Prostate gland (tissue), 2 donors: ENCODE measurements around the gene HSD17B8. TPM values are rescaled to one million over a fixed set of nuclear protein-coding genes. Genes with fewer than 3 reads are reported as not detected.

Experiments used
- DNase-seq: peaks from one replicate; pipeline ENCODE4 v3.0.0-alpha.2; 2019; ENCODE audit warnings: low spot score
- H3K27ac ChIP-seq, 2 donors: fragments of 200-600 bp; sonication (generic); 2 replicates each; pipeline ENCODE4 v1.5.1; 2017 to 2019
- H3K27me3 ChIP-seq: fragments of 200-600 bp; sonication (generic); replicated peaks from 2 replicates; pipeline ENCODE4 v1.5.1; 2019; ENCODE audit not compliant: insufficient read depth
- H3K36me3 ChIP-seq, 2 donors: fragments of 200-600 bp; sonication (generic); 1 replicate in 1 of 2; 2 replicates in 1 of 2; pipeline versions ENCODE4 v1.5.1 to v1.8.1; 2017 to 2019
- H3K4me1 ChIP-seq: fragments of 200-600 bp; sonication (generic); replicated peaks from 2 replicates; pipeline ENCODE4 v1.5.1; 2019
- H3K4me3 ChIP-seq, 2 donors: fragments of 200-600 bp; sonication (generic); 2 replicates each; pipeline ENCODE4 v1.5.1; 2017 to 2019
- H3K9me3 ChIP-seq: fragments of 200-600 bp; sonication (generic); 2 replicates; pipeline ENCODE4 v1.5.1; 2017
- POLR2A ChIP-seq: fragments of 450-650 bp; IDR thresholded peaks from one replicate; pipeline ENCODE4 v1.6.1; 2016; ENCODE audit warnings: antibody characterized with exemption, mild to moderate bottlenecking
- POLR2AphosphoS5 ChIP-seq: sonication (generic); formaldehyde crosslinking; IDR thresholded peaks from one replicate; pipeline ENCODE4 v1.6.1; 2017; ENCODE audit warnings: antibody characterized with exemption
- whole genome bisulfite sequencing: methylation state at CpG from one replicate; pipeline ENCODE4 v1.1.5; 2018; 5-methylcytosine and 5-hydroxymethylcytosine counted together
- intact Hi-C: fragments of 100-400 bp; cut with DNase I; formaldehyde crosslinking; loops from one replicate; pipeline ENCODE4 v1.14.2; 2022
- total RNA-seq, 2 donors: library from RNA; depleted of rRNA; stranded (reverse); fragments of >200 nt; gene quantifications; one replicate each; pipeline ENCODE4 v1.1.0, GENCODE V29; 2016
- TF ChIP-seq, protein P1 (sequence below), 4 experiments: fragments of 200-600 bp in 2 of 4; fragments of 450-650 bp in 2 of 4; sonication (generic) in 2 of 4; IDR thresholded peaks; 1 replicate in 3 of 4; 2 replicates in 1 of 4; pipeline ENCODE4 v1.5.1; 2016 to 2019; ENCODE audit warnings: antibody characterized with exemption in 4 of 4, mild to moderate bottlenecking in 2 of 4, moderate library complexity in 2 of 4

Gene HSD17B8
- total RNA-seq, 2 donors from 2014 or later = 21.9 to 43.7 TPM

- Histone ChIP-seq H3K36me3 (no peaks in the 10 kb centered on the region), H3K4me3 (no peak overlapping the region), H3K27ac (no peak overlapping the region), H3K27me3 (peaks cover 4% of the 10 kb centered on the region), H3K9me3 (no peaks in the 10 kb centered on the region), H3K4me1 (no peaks in the 10 kb centered on the region)
- TF ChIP-seq POLR2AphosphoS5 (no peak), POLR2A (no peak)
- TF ChIP-seq, protein P1, sequence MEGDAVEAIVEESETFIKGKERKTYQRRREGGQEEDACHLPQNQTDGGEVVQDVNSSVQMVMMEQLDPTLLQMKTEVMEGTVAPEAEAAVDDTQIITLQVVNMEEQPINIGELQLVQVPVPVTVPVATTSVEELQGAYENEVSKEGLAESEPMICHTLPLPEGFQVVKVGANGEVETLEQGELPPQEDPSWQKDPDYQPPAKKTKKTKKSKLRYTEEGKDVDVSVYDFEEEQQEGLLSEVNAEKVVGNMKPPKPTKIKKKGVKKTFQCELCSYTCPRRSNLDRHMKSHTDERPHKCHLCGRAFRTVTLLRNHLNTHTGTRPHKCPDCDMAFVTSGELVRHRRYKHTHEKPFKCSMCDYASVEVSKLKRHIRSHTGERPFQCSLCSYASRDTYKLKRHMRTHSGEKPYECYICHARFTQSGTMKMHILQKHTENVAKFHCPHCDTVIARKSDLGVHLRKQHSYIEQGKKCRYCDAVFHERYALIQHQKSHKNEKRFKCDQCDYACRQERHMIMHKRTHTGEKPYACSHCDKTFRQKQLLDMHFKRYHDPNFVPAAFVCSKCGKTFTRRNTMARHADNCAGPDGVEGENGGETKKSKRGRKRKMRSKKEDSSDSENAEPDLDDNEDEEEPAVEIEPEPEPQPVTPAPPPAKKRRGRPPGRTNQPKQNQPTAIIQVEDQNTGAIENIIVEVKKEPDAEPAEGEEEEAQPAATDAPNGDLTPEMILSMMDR (IDR thresholded peaks at IDR 0.05) = no peak
- DNase-seq = no peak
- 89% methylated on average over 6 of the region's 6 CpGs for WGBS
- intact Hi-C loops = no loop called here
Measured at GRCh38 chr6:33236852-33237251, 32.4 kb downstream of the HSD17B8 start.

DNA sequence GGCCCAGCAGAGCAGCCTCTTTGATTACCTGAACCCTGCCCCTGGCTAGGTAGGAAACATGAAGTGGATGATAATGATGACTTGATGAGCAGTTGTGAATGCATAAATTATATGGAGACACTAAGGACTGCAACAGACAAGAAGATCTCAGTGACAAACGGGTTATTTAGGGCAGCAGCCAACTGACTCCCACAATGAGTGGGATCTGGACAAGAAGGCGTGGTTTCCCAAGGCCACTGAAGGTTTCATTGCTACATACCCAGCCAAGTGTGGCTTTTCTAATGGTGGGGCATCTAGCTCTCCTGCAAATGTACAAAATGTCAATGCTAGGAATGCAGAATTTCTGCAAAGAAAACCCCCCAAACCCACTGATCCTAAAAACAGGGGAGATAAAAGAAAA is 33.3 kb downstream of the HSD17B8 start:
- intact Hi-C loops = no loop called here
- H3K9me3 ChIP-seq = no peaks in the 10 kb centered on the region
- H3K36me3 ChIP-seq = no peaks in the 10 kb centered on the region
- peaks cover 5% of the 10 kb centered on the region for H3K27me3 ChIP-seq
- no peak overlapping the region for H3K4me3 ChIP-seq
- DNase-seq = no peak
- 63% methylated on average over 2 of the region's 2 CpGs for WGBS
- no peaks in the 10 kb centered on the region for H3K4me1 ChIP-seq
- TF ChIP-seq, protein P1 (IDR thresholded peaks at IDR 0.05) = no peak
- TF ChIP-seq POLR2AphosphoS5 = no peak
- no peak for TF ChIP-seq POLR2A
- H3K27ac ChIP-seq = no peak overlapping the region

GRCh38 chr6:33241968-33242367 is 37.5 kb downstream of the HSD17B8 start:
- Histone ChIP-seq H3K9me3 (no peaks in the 10 kb centered on the region), H3K27me3 (peaks cover 2% of the 10 kb centered on the region), H3K4me3 (no peak overlapping the region), H3K4me1 (no peaks in the 10 kb centered on the region), H3K36me3 (no peaks in the 10 kb centered on the region), H3K27ac (no peak overlapping the region)
- no peak for TF ChIP-seq POLR2AphosphoS5
- TF ChIP-seq, protein P1 (IDR thresholded peaks at IDR 0.05) = no peak
- no peak for TF ChIP-seq POLR2A
- intact Hi-C loops = loop anchor here (10.0 kb wide), 1 partner anchor 117 kb away; no protein-coding TSS in a partner anchor
- no peak for DNase-seq
- WGBS = 53% methylated on average over 3 of the region's 3 CpGs

DNA sequence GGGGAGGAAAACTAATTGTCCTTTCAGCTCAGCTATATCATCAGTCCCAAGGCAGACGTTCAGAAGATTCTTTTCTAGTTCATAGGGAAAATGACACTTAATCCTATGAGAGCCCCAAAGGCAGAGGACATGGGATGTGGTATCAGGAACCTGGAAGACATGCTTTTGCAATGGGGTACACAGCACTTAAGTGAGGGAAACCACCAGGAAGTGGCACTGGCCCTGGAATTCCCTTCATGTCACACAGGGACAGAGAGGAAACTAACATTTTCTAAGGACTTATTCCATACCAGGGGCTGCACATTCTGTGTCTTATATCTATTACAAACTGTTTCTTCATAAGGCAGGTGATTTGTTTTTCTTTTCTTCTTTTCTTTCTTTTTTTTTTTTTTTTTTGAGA is 39.0 kb downstream of the HSD17B8 start:
- intact Hi-C loops = loop anchor here (10.0 kb wide), 1 partner anchor 119 kb away; no protein-coding TSS in a partner anchor
- Histone ChIP-seq H3K27ac (no peak overlapping the region), H3K27me3 (peaks cover 2% of the 10 kb centered on the region), H3K4me3 (no peak overlapping the region), H3K36me3 (no peaks in the 10 kb centered on the region), H3K4me1 (no peaks in the 10 kb centered on the region), H3K9me3 (no peaks in the 10 kb centered on the region)
- TF ChIP-seq, protein P1 (IDR thresholded peaks at IDR 0.05) = no peak
- TF ChIP-seq POLR2AphosphoS5 (no peak), POLR2A (no peak)
- 44% methylated on average over 1 of the region's 1 CpG for WGBS
- no peak for DNase-seq

DNA sequence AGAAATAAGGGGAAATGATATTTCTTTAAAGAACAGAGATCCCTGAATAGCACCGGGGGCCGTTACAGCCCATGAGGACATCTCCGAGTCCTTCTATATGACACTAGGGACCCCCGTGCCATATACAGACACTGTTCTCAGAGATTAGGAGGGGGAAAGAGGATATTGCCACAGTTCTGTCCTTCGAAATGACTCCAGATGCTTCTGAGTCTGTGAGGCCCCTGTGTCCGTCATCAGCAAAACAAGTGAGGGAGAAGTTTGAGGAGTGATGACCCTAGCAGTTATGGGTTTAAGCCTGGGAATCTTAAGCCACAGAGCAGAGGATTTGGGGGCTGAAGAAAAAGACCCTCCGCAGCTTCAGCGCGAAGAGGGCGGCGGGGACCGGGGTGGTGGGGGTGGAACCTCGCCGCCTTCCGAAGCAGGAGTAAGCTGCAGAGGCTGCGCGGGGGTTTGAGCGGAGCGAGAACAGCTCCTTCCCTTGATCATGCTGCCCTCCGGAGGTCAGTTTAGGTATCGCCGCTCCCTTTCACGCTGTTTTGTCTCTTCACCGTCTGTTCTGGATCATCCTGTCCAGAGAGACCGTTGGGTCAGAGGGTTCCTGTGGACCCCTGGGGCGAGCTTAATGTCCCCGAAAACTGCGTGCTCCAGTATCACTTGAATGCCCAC is 43.7 kb downstream of the HSD17B8 start:
- peak overlapping the region; percentile 88 to 91 for H3K27ac ChIP-seq

More for the DNA sequence above, 43.7 kb downstream of the HSD17B8 start:
- H3K9me3 ChIP-seq = no peaks in the 10 kb centered on the region
- H3K4me3 ChIP-seq = peak overlapping the region; percentile 41 to 44
- no peaks in the 10 kb centered on the region for H3K36me3 ChIP-seq
- H3K4me1 ChIP-seq = no peaks in the 10 kb centered on the region
- peak; percentile 88 for DNase-seq
- no peaks in the 10 kb centered on the region for H3K27me3 ChIP-seq
- TF ChIP-seq, protein P1 (IDR thresholded peaks at IDR 0.05) = peak; percentile 89 to 98 (median 94)
- TF ChIP-seq POLR2AphosphoS5 (peak; percentile 71), POLR2A (no peak)
- intact Hi-C loops = loop anchor here (1.0 to 10.0 kb wide), 4 partner anchors 47 to 233 kb away; partner anchors contain the start of genes RXRB and SLC39A7
- WGBS = 1% methylated on average over 28 of the region's 28 CpGs
